ENCODE measurements around the gene SFT2D1. TPM values are rescaled to one million over a fixed set of nuclear protein-coding genes. Genes with fewer than 3 reads are reported as not detected.
A peak's percentile ranks its signal among the peaks of the same experiment; 100 is the strongest.

Gene SFT2D1
- total RNA-seq, 1 experiment from 2014 or later = 65.6 TPM

- Histone ChIP-seq H3K4me3 (replicated peaks in 1 of 2; ENCODE audit: low read depth in 1 of 2, low read length in 2 of 2) (peak overlapping the region; percentile 69 to 70), H3K36me3 (ENCODE audit: control insufficient read depth in 1 of 2, insufficient read depth in 2 of 2, low read length in 2 of 2) (no peaks in the 10 kb centered on the region), H4K20me1 (ENCODE audit: insufficient read depth) (no peaks in the 10 kb centered on the region), H3K9ac (ENCODE audit: low read length) (peak overlapping the region; percentile 59), H3K27me3 (ENCODE audit: insufficient read depth, low read length) (no peaks in the 10 kb centered on the region), H3K4me2 (ENCODE audit: low read length) (peak overlapping the region; percentile 100), H2AFZ (ENCODE audit: low read depth, low read length, poor library complexity, severe bottlenecking) (peak overlapping the region; percentile 90), H3K79me2 (ENCODE audit: insufficient read depth, low read length) (no peaks in the 10 kb centered on the region), H3K4me1 (ENCODE audit: control insufficient read depth in 1 of 2, insufficient read depth in 2 of 2, low read length in 2 of 2) (peaks cover 4 to 17% of the 10 kb centered on the region in 2 experiments; a peak in 3 of 4 replicates), H3K9me3 (ENCODE audit: control insufficient read depth in 1 of 2, insufficient read depth in 1 of 2, low read depth in 1 of 2, low read length in 2 of 2) (no peaks in the 10 kb centered on the region), H3K9me2 (ENCODE audit: insufficient read depth) (no peaks in the 10 kb centered on the region), H3K27ac (ENCODE audit: low read depth, low read length) (peak overlapping the region; percentile 15; the same call in 1 of the 2 replicates)
- TF ChIP-seq CBX3 (IDR thresholded peaks at IDR 0.05; ENCODE audit: low read depth) (peak; percentile 86), CTCF (IDR thresholded peaks at IDR 0.05 in 2 of 3, conservative IDR thresholded peaks at IDR 0.05 in 1 of 3; ENCODE audit: borderline replicate concordance in 1 of 3, insufficient read depth in 1 of 3, low read depth in 2 of 3, low read length in 2 of 3) (peak; percentile 74 to 91 (median 81)), ATF3 (IDR thresholded peaks at IDR 0.05) (no peak), MAX (IDR thresholded peaks at IDR 0.05) (peak; percentile 83), SIN3A (IDR thresholded peaks at IDR 0.05; ENCODE audit: low read depth) (peak; percentile 86), RAD21 (IDR thresholded peaks at IDR 0.05; ENCODE audit: low read depth) (peak; percentile 55), EGR1 (IDR thresholded peaks at IDR 0.05; ENCODE audit: low read depth) (no peak), YY1 (IDR thresholded peaks at IDR 0.05; ENCODE audit: extremely low read depth, insufficient replicate concordance, low read depth, low read length) (peak; percentile 10)
- intact Hi-C loops (cut with micrococcal nuclease) = loop anchor here (2.0 to 5.0 kb wide), 2 partner anchors 69 to 105 kb away; no protein-coding TSS in a partner anchor
- CTCF ChIA-PET = interaction anchor here (0.6 to 1.5 kb wide), 8 partner anchors 10 to 101 kb away, joined by 3 to 8 read pairs (median 4); no protein-coding TSS in a partner anchor
- RAD21 ChIA-PET (ENCODE audit: low non-redundant PET in 1 of 2, low total read pairs in 2 of 2, uncharacterized antibody in 2 of 2, unreplicated experiment in 2 of 2) = interaction anchor here in 1 of 2 experiments (0.7 kb wide), 1 partner anchor 86 kb away, joined by 3 read pairs; no protein-coding TSS in a partner anchor
- ATAC-seq (peak; percentile 67), DNase-seq (ENCODE audit: low read depth, low spot score) (peak; percentile 45)
- BruUV-seq (replicated peaks) = no TSS peak
- POLR2A ChIA-PET = no interaction called here
Observed at GRCh38 chr6:166381733-166382499, 39.6 kb upstream of the SFT2D1 start.

All from HCT116 (cell line).